ENCODE measurements around the gene SAMM50. TPM values are rescaled to one million over a fixed set of nuclear protein-coding genes. Genes with fewer than 3 reads are reported as not detected.
A peak's percentile ranks its signal among the peaks of the same experiment; 100 is the strongest.

Gene SAMM50
- total and polyA plus RNA-seq, 7 donors = 59.3 to 105 (median 80.0) TPM

DNA sequence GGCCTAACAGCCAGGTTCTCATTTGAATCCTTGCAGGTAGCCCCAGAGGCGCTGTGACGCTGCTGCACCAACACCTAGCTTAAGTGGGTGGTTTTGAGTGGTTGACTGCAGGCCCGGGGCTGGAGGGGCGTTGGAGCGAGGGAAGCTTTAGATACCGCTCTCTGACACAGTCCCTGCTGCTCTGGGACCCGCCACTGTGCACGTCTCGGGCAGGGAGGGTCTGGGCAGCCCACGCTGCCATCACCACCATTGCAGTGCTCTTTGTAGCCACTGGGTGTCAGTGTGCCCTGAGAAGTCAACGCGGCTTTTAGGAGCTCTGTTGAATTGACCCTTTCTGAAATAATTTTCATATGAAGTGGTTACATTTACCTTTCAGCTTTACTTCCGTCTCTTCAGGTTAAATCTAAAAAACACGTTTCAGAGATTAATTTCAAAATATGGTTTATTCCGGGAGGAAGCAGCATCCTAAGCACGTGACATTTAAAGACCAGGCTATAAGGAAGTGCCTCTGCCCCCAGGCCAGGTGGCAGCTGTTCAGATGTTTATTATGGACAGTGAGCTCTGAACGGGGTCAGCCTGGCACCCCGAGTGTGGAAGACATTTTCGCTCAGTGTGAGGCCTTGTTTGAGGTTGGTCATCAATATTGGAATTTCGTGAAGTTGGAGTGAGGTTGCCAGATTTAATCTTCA, 38.0 kb downstream of the SAMM50 start:
- Histone ChIP-seq H3K4me3 (no peak overlapping the region), H3K4me1 (peaks cover 21% of the 10 kb centered on the region), H3K9me3 (no peaks in the 10 kb centered on the region), H3K27ac (peak overlapping the region; percentile 32), H3K27me3 (ENCODE audit: insufficient read depth in 3 of 3, low read length in 2 of 3) (no peaks in the 10 kb centered on the region), H3K36me3 (ENCODE audit: insufficient read depth in 1 of 2, low read depth in 1 of 2) (peaks cover 0 to 87% of the 10 kb centered on the region in 2 donors)
- DNase-seq (peak; percentile 46 to 76), ATAC-seq (peak; percentile 70 to 85 (median 81))
- 28 to 30% (median 29%) methylated on average over 20 of the region's 20 CpGs for WGBS, 3 donors
- intact Hi-C loops (cut with DNase I) = loop anchor here (2.0 to 10.0 kb wide), 3 partner anchors 502 to 634 kb away; partner anchors contain the start of gene RTL6 (in 1 of the 2)
- TF ChIP-seq, protein P1, sequence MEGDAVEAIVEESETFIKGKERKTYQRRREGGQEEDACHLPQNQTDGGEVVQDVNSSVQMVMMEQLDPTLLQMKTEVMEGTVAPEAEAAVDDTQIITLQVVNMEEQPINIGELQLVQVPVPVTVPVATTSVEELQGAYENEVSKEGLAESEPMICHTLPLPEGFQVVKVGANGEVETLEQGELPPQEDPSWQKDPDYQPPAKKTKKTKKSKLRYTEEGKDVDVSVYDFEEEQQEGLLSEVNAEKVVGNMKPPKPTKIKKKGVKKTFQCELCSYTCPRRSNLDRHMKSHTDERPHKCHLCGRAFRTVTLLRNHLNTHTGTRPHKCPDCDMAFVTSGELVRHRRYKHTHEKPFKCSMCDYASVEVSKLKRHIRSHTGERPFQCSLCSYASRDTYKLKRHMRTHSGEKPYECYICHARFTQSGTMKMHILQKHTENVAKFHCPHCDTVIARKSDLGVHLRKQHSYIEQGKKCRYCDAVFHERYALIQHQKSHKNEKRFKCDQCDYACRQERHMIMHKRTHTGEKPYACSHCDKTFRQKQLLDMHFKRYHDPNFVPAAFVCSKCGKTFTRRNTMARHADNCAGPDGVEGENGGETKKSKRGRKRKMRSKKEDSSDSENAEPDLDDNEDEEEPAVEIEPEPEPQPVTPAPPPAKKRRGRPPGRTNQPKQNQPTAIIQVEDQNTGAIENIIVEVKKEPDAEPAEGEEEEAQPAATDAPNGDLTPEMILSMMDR (IDR thresholded peaks at IDR 0.05) = peak; percentile 98

DNA sequence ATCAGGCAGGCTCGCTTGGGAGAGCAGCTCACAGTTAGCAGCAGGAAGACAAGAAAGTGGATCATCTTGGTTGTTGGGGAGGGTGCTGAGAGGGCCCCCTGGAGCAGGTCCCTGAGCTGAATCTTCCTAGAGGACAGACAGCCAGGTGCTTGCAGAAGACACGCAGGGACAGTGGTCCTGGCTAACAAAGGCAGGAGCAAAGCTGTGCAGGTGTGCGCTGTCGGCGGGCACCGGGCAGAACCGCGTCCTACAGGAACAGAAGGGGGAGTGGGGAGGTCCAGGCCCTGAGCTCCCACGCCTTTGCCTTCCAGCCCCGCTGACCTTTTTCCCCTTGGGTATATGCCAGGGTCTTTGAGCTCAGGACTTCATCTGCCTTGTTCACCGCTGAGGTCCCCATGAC, 38.8 kb downstream of the SAMM50 start:
- Histone ChIP-seq H3K27ac (peak overlapping the region; percentile 32), H3K36me3 (ENCODE audit: insufficient read depth in 1 of 2, low read depth in 1 of 2) (peaks cover 0 to 87% of the 10 kb centered on the region in 2 donors)
- intact Hi-C loops (cut with DNase I) = loop anchor here in 1 of 2 donors (2.0 to 10.0 kb wide), 3 partner anchors 95 to 631 kb away; partner anchors contain the start of gene RTL6

DNA sequence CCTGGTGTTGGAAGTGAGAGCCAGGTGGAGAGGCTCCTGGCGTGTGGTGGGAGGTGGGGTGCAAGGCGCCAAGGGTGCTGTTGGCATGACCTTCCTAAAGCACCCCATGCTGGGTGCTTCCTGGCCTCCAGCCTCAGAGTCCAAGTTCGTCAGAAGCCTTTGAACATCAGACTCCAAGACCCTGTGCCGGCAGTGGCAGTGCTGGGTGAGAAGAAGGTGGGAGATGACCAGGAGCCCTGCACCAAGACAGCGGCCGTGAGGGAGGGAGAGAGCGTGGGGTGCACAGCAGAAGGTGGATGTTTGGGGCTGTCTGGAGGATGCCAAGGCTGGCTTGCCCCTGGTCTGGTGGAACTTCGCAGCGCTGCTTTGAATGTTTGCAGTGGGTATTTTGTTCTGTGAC, 39.2 kb downstream of the SAMM50 start:
- Histone ChIP-seq H3K4me1 (peaks cover 23% of the 10 kb centered on the region), H3K4me3 (no peak overlapping the region), H3K9me3 (no peaks in the 10 kb centered on the region), H3K27me3 (ENCODE audit: insufficient read depth in 3 of 3, low read length in 2 of 3) (no peaks in the 10 kb centered on the region), H3K36me3 (ENCODE audit: insufficient read depth in 1 of 2, low read depth in 1 of 2) (peaks cover 0 to 87% of the 10 kb centered on the region in 2 donors), H3K27ac (peak overlapping the region; percentile 32)
- WGBS, 3 donors = 74 to 94% (median 77%) methylated on average over 9 of the region's 9 CpGs
- intact Hi-C loops (cut with DNase I) = loop anchor here in 1 of 2 donors (2.0 to 10.0 kb wide), 3 partner anchors 94 to 630 kb away; partner anchors contain the start of gene RTL6
- ATAC-seq (no peak), DNase-seq (no peak)
- TF ChIP-seq, protein P1 (IDR thresholded peaks at IDR 0.05) = no peak

More for the DNA sequence above, 38.8 kb downstream of the SAMM50 start:
- Histone ChIP-seq H3K27me3 (ENCODE audit: insufficient read depth in 3 of 3, low read length in 2 of 3) (no peaks in the 10 kb centered on the region), H3K9me3 (no peaks in the 10 kb centered on the region), H3K4me3 (no peak overlapping the region), H3K4me1 (peaks cover 20% of the 10 kb centered on the region)
- ATAC-seq = no peak
- TF ChIP-seq, protein P1 (IDR thresholded peaks at IDR 0.05) = no peak
- 67 to 82% (median 70%) methylated on average over 11 of the region's 11 CpGs for WGBS, 3 donors
- DNase-seq = no peak

GRCh38 chr22:43995057-43995685, 39.9 kb downstream of the SAMM50 start:
- intact Hi-C loops (cut with DNase I) = loop anchor here in 1 of 2 donors (2.0 to 10.0 kb wide), 3 partner anchors 94 to 630 kb away; partner anchors contain the start of gene RTL6
- Histone ChIP-seq H3K27ac (no peak overlapping the region), H3K4me3 (no peak overlapping the region), H3K36me3 (ENCODE audit: insufficient read depth in 1 of 2, low read depth in 1 of 2) (peaks cover 0 to 80% of the 10 kb centered on the region in 2 donors), H3K27me3 (ENCODE audit: insufficient read depth in 3 of 3, low read length in 2 of 3) (no peaks in the 10 kb centered on the region), H3K9me3 (no peaks in the 10 kb centered on the region), H3K4me1 (peaks cover 23% of the 10 kb centered on the region)
- TF ChIP-seq, protein P1 (IDR thresholded peaks at IDR 0.05) = no peak
- no peak for ATAC-seq
- DNase-seq = no peak
- 93 to 97% (median 94%) methylated on average over 15 of the region's 15 CpGs for WGBS, 3 donors
